Fibroblast of lung (primary cell): ENCODE measurements around the gene MPZL3.

Experiments
- EZH2 ChIP-seq: IDR thresholded peaks from 2 replicates; pipeline ENCODE4 v1.5.1; 2012; ENCODE audit warnings: low read length, control low read depth, mild to moderate bottlenecking; ENCODE audit errors: missing control alignments
- TF ChIP-seq, protein P1 (sequence below), 2 donors: IDR thresholded peaks in 1 of 2; conservative IDR thresholded peaks in 1 of 2; 1 replicate in 1 of 2; 2 replicates in 1 of 2; pipeline ENCODE4 v1.5.1; 2011 to 2012; ENCODE audit warnings: low read length in 2 of 2, control low read depth in 1 of 2, inconsistent platforms in 1 of 2, low read depth in 1 of 2, mild to moderate bottlenecking in 1 of 2

GRCh38 chr11:118200901-118201680 lies 51.1 kb downstream of the MPZL3 start:
- TF ChIP-seq, protein P1, sequence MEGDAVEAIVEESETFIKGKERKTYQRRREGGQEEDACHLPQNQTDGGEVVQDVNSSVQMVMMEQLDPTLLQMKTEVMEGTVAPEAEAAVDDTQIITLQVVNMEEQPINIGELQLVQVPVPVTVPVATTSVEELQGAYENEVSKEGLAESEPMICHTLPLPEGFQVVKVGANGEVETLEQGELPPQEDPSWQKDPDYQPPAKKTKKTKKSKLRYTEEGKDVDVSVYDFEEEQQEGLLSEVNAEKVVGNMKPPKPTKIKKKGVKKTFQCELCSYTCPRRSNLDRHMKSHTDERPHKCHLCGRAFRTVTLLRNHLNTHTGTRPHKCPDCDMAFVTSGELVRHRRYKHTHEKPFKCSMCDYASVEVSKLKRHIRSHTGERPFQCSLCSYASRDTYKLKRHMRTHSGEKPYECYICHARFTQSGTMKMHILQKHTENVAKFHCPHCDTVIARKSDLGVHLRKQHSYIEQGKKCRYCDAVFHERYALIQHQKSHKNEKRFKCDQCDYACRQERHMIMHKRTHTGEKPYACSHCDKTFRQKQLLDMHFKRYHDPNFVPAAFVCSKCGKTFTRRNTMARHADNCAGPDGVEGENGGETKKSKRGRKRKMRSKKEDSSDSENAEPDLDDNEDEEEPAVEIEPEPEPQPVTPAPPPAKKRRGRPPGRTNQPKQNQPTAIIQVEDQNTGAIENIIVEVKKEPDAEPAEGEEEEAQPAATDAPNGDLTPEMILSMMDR (conservative IDR thresholded peaks at IDR 0.05 in 1 of 2, IDR thresholded peaks at IDR 0.05 in 1 of 2; ENCODE audit: low read depth in 1 of 2, low read length in 2 of 2) = no peak
- TF ChIP-seq EZH2 = no peak
